ENCODE data around the gene RUNX1. TPM values are rescaled to one million over a fixed set of nuclear protein-coding genes. Genes with fewer than 3 reads are reported as not detected.
A peak's percentile ranks its signal among the peaks of the same experiment; 100 is the strongest.

RUNX1 gene
- total and polyA plus RNA-seq, 2 of the 13 experiments (the other 11 are each of a cell fraction or from before 2014, with no cell fraction given) = 5.4 to 6.4 TPM

DNA sequence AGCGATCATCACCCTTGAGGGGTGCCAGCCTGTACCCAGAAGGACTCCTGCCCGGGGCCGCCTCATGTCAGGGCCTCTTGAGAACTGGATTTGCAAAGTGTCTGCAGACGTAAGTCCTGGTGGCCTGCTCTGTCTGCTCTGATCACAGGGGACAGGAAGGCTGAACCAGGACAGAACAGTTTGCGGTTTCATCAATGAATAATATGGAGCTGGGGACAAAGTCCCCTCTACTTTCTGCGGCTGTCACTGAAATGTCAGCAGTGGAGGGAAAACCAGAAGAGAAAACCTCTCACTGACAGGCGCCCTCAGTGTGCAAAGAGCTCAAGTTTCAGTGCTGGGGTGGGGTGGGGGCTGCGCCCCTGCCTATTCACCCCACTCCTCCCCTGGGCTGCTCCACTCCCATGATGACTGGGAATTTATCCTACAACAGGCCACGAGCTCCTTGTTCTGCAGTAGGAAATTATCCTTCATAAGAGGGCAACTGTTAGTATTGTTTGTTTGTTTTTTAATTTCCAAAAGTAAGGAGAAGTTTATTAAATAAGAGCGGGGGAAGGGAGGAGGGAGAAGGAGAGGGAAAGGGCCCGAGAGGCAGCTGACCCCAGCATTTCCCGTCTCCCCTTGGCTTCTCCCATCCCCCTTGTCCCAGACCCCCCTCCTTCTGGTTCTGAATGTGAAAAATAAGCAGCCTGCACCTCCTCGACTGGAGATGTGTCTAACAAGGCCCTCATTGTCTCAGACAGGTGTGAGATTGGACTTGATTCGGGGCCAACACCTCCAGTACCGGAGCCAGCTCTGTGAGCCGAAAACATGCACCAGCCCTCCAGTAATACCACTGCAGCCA is 231.1 kb downstream of the RUNX1 start (continued):
- TF ChIP-seq, protein P1, sequence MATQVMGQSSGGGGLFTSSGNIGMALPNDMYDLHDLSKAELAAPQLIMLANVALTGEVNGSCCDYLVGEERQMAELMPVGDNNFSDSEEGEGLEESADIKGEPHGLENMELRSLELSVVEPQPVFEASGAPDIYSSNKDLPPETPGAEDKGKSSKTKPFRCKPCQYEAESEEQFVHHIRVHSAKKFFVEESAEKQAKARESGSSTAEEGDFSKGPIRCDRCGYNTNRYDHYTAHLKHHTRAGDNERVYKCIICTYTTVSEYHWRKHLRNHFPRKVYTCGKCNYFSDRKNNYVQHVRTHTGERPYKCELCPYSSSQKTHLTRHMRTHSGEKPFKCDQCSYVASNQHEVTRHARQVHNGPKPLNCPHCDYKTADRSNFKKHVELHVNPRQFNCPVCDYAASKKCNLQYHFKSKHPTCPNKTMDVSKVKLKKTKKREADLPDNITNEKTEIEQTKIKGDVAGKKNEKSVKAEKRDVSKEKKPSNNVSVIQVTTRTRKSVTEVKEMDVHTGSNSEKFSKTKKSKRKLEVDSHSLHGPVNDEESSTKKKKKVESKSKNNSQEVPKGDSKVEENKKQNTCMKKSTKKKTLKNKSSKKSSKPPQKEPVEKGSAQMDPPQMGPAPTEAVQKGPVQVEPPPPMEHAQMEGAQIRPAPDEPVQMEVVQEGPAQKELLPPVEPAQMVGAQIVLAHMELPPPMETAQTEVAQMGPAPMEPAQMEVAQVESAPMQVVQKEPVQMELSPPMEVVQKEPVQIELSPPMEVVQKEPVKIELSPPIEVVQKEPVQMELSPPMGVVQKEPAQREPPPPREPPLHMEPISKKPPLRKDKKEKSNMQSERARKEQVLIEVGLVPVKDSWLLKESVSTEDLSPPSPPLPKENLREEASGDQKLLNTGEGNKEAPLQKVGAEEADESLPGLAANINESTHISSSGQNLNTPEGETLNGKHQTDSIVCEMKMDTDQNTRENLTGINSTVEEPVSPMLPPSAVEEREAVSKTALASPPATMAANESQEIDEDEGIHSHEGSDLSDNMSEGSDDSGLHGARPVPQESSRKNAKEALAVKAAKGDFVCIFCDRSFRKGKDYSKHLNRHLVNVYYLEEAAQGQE (IDR thresholded peaks at IDR 0.05; ENCODE audit: borderline replicate concordance in 1 of 2, low read depth in 1 of 2, low read length in 2 of 2) = peak in 1 of 2 experiments; percentile 10; a peak in 1 of 4 replicates
- TF ChIP-seq ZBTB33 (CRISPR knock-in tag; IDR thresholded peaks at IDR 0.05) (no peak), E2F2 (CRISPR knock-in tag; IDR thresholded peaks at IDR 0.05; ENCODE audit: borderline replicate concordance) (no peak), CSRNP2 (CRISPR knock-in tag; conservative IDR thresholded peaks at IDR 0.05; ENCODE audit: low read depth) (no peak)
- TF ChIP-seq, protein P2, sequence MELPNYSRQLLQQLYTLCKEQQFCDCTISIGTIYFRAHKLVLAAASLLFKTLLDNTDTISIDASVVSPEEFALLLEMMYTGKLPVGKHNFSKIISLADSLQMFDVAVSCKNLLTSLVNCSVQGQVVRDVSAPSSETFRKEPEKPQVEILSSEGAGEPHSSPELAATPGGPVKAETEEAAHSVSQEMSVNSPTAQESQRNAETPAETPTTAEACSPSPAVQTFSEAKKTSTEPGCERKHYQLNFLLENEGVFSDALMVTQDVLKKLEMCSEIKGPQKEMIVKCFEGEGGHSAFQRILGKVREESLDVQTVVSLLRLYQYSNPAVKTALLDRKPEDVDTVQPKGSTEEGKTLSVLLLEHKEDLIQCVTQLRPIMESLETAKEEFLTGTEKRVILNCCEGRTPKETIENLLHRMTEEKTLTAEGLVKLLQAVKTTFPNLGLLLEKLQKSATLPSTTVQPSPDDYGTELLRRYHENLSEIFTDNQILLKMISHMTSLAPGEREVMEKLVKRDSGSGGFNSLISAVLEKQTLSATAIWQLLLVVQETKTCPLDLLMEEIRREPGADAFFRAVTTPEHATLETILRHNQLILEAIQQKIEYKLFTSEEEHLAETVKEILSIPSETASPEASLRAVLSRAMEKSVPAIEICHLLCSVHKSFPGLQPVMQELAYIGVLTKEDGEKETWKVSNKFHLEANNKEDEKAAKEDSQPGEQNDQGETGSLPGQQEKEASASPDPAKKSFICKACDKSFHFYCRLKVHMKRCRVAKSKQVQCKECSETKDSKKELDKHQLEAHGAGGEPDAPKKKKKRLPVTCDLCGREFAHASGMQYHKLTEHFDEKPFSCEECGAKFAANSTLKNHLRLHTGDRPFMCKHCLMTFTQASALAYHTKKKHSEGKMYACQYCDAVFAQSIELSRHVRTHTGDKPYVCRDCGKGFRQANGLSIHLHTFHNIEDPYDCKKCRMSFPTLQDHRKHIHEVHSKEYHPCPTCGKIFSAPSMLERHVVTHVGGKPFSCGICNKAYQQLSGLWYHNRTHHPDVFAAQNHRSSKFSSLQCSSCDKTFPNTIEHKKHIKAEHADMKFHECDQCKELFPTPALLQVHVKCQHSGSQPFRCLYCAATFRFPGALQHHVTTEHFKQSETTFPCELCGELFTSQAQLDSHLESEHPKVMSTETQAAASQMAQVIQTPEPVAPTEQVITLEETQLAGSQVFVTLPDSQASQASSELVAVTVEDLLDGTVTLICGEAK (IDR thresholded peaks at IDR 0.05) = no peak
- TF ChIP-seq, protein P2 (CRISPR knock-in tag; IDR thresholded peaks at IDR 0.05) = peak; percentile 38; the same call in 1 of the 2 replicates
- TF ChIP-seq, protein P3, sequence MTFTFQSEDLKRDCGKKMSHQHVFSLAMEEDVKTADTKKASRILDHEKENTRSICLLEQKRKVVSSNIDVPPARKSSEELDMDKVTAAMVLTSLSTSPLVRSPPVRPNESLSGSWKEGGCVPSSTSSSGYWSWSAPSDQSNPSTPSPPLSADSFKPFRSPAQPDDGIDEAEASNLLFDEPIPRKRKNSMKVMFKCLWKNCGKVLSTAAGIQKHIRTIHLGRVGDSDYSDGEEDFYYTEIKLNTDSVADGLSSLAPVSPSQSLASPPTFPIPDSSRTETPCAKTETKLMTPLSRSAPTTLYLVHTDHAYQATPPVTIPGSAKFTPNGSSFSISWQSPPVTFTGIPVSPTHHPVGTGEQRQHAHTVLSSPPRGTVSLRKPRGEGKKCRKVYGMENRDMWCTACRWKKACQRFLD (CRISPR knock-in tag; IDR thresholded peaks at IDR 0.05; ENCODE audit: borderline replicate concordance) = no peak

Measured in HepG2 (cell line).